Peyer's patch (tissue), 4 donors: ENCODE results near the gene S100A7.

Experiments used
- POLR2A ChIP-seq, 2 donors: fragments of 450-650 bp; IDR thresholded peaks; one replicate each; pipeline ENCODE4 v1.5.1; 2017; ENCODE audit warnings: antibody characterized with exemption in 2 of 2, mild to moderate bottlenecking in 2 of 2, moderate library complexity in 2 of 2
- TF ChIP-seq, protein P1 (sequence below), 6 experiments: fragments of 450-650 bp in 4 of 6; fragments of 200-600 bp in 2 of 6; sonication (generic) in 1 of 6; IDR thresholded peaks; one replicate each; pipeline ENCODE4 v1.5.1; 2017 to 2019; ENCODE audit warnings: antibody characterized with exemption in 6 of 6, mild to moderate bottlenecking in 3 of 6, moderate library complexity in 1 of 6

- TF ChIP-seq, protein P1, sequence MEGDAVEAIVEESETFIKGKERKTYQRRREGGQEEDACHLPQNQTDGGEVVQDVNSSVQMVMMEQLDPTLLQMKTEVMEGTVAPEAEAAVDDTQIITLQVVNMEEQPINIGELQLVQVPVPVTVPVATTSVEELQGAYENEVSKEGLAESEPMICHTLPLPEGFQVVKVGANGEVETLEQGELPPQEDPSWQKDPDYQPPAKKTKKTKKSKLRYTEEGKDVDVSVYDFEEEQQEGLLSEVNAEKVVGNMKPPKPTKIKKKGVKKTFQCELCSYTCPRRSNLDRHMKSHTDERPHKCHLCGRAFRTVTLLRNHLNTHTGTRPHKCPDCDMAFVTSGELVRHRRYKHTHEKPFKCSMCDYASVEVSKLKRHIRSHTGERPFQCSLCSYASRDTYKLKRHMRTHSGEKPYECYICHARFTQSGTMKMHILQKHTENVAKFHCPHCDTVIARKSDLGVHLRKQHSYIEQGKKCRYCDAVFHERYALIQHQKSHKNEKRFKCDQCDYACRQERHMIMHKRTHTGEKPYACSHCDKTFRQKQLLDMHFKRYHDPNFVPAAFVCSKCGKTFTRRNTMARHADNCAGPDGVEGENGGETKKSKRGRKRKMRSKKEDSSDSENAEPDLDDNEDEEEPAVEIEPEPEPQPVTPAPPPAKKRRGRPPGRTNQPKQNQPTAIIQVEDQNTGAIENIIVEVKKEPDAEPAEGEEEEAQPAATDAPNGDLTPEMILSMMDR (IDR thresholded peaks at IDR 0.05), result no peak
- TF ChIP-seq POLR2A (IDR thresholded peaks at IDR 0.05), result no peak
Measured at GRCh38 chr1:153415850-153416570, 44.4 kb downstream of the S100A7 start, which contains the start of gene S100A7A.
